Lung (tissue), 12 donors: ENCODE results near the gene LONP2. TPM values are rescaled to one million over a fixed set of nuclear protein-coding genes. Genes with fewer than 3 reads are reported as not detected.

Source experiments
- ATAC-seq: fragments of 200-7000 bp; cut with Tn5 transposase; one replicate; pipeline ENCODE4 v1.9.1; 2020; ENCODE audit warnings: moderate number of reproducible peaks; ENCODE audit not compliant: insufficient read depth, low FRiP score
- DNase-seq, 3 donors: peaks; one replicate each; pipeline ENCODE4 v3.0.0-alpha.2; 2013 to 2017
- H3K27ac ChIP-seq, 2 donors: one replicate each; pipeline ENCODE4 v1.5.1; 2013; ENCODE audit warnings: mild to moderate bottlenecking in 2 of 2, moderate library complexity in 2 of 2, control low read depth in 1 of 2, inconsistent platforms in 1 of 2, low read depth in 1 of 2, low read length in 1 of 2
- H3K27me3 ChIP-seq, 3 donors: one replicate each; pipeline ENCODE4 v1.5.1; 2013; ENCODE audit warnings: low read length in 2 of 3; ENCODE audit not compliant: control insufficient read depth in 3 of 3, insufficient read depth in 3 of 3
- H3K36me3 ChIP-seq, 4 donors: one replicate each; pipeline ENCODE4 v1.5.1; 2013; ENCODE audit warnings: low read length in 4 of 4, mild to moderate bottlenecking in 1 of 4, moderate library complexity in 1 of 4; ENCODE audit not compliant: control insufficient read depth in 4 of 4, insufficient read depth in 4 of 4
- H3K4me1 ChIP-seq, 5 donors: one replicate each; pipeline ENCODE4 v1.5.1; 2013; ENCODE audit warnings: low read length in 5 of 5, mild to moderate bottlenecking in 2 of 5, moderate library complexity in 1 of 5; ENCODE audit not compliant: control insufficient read depth in 5 of 5, insufficient read depth in 5 of 5
- H3K4me3 ChIP-seq: one replicate; pipeline ENCODE4 v1.5.1; 2013; ENCODE audit warnings: mild to moderate bottlenecking, control low read depth, moderate library complexity
- H3K9ac ChIP-seq, 2 donors: one replicate each; pipeline ENCODE4 v1.5.1; 2013; ENCODE audit warnings: low read length in 2 of 2, control low read depth in 1 of 2; ENCODE audit not compliant: insufficient read depth in 1 of 2
- H3K9me3 ChIP-seq, 4 donors: one replicate each; pipeline ENCODE4 v1.5.1; 2013; ENCODE audit warnings: low read length in 3 of 4, mild to moderate bottlenecking in 1 of 4, moderate library complexity in 1 of 4; ENCODE audit not compliant: control insufficient read depth in 4 of 4, insufficient read depth in 3 of 4
- CTCF ChIP-seq: IDR thresholded peaks from 2 replicates; pipeline ENCODE4 v1.5.1; 2012; ENCODE audit warnings: mild to moderate bottlenecking; ENCODE audit errors: control extremely low read depth, extremely low read depth
- whole genome bisulfite sequencing, 2 donors: extraction: QIAGEN DNeasy Blood & Tissue Kit; methylation state at CpG; one replicate each; pipeline ENCODE4 v1.1.7; 2013; 5-methylcytosine and 5-hydroxymethylcytosine counted together
- polyA plus RNA-seq, 2 donors: library from polyadenylated mRNA; stranded (reverse); fragments of 200-250 nt; gene quantifications; one replicate each; pipeline ENCODE4 v1.2.1, GENCODE V29; 2013
- total RNA-seq, 2 donors: library from RNA; depleted of rRNA in 1 of 2; stranded (reverse); fragments of >200 nt in 1 of 2; gene quantifications; one replicate each; pipeline ENCODE4 v1.2.1, GENCODE V29; 2014 to 2021
- donor health status: control.
- donor health status: control.
- donor health status: Bipolar disorder and iron deficiency.
- donor health status: healthy.
- donor health status: DM: yes; HTN: yes; CAD: no.

The LONP2 gene
- total and polyA plus RNA-seq, 4 donors, result 20.7 to 81.5 (median 46.1) TPM

DNA sequence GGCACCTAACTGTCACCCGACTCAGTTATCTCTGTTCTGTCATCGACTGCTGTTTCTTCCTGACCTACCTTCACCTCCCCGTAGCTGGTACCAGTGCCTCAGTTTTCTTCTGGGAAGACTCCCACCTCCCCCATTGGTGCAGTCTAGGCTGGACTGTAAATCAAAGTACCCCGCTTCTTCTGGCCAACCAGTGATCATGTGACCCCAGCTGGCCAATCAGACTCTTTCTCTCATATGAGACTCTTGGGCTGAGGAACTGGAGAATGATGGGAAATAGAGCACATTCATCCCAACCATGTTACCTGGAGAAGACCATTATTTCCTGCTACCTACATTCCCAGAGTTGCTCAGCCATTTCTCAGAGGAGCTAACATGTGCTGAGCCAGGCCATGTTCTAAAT is 20.6 kb upstream of the LONP2 start:
- no peak for TF ChIP-seq CTCF
- Histone ChIP-seq H3K27ac (no peak overlapping the region), H3K36me3 (no peaks in the 10 kb centered on the region), H3K9me3 (no peaks in the 10 kb centered on the region), H3K4me1 (no peaks in the 10 kb centered on the region), H3K4me3 (no peak overlapping the region), H3K9ac (no peak overlapping the region), H3K27me3 (no peaks in the 10 kb centered on the region)
- 91 to 100% methylated on average over 4 of the region's 4 CpGs for WGBS, 2 donors
- no peak for ATAC-seq
- DNase-seq, result no peak

DNA sequence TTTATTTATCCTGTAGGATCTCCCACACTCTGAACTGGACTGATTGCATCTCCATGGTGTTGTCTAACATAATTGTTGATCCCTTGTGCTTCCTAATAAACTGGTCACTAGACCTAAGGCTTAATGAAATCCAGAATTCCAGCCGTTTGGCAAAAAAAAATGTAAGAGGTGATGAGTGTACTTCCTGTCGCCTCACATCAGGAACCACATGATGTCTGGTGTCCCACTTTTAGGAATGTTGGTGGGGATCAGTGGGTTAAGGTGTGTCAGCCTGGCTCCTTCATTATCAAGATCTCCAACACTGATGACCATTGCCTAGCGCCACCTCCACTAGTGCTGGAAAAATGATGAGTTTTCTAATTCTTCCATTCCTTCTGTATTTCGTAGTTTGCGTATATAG is 18.6 kb upstream of the LONP2 start:
- no peak overlapping the region for H3K9ac ChIP-seq
- no peaks in the 10 kb centered on the region for H3K9me3 ChIP-seq
- TF ChIP-seq CTCF, result no peak
- ATAC-seq (no peak), DNase-seq (no peak)
- WGBS, 2 donors, result 83 to 90% methylated on average over 5 of the region's 5 CpGs
- H3K36me3 ChIP-seq, result no peaks in the 10 kb centered on the region
- H3K4me3 ChIP-seq, result no peak overlapping the region
- H3K4me1 ChIP-seq, result no peaks in the 10 kb centered on the region
- no peaks in the 10 kb centered on the region for H3K27me3 ChIP-seq
- H3K27ac ChIP-seq, result no peak overlapping the region

DNA sequence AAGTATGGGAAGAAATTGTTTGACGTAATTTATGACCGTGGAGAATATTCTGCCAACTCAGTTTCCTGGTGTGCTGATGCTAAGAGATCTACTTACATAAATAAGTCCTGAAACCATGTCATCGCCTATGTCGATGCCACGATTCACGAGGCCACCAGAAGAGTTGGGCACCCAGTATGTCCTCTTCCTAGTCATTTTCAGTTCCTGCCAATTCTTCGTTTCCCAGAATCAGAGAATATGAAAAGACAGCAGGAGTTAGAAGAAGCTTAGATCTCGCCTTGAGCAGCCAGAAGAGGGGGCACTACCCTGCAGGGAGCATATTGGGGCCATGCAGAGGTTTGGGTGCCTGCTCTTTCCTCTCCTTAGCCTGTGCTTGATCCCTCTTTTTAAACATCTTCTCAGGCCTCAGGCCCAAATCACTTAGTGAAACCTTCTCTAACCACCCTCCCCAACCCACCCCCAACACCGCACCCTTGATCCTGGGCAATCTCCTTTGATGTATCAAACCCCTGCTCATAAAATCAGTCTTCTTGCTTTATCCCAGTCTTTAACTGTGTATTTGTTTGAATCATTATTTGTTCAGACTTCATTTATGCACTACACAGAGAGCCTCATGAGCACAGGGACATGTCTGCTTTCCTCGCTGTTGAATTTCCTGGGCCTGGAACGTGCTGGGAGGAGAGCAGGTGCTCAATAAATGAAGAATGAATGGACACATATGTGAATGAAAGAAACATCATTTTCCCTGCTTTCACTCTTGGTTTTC is 12.2 kb upstream of the LONP2 start:
- H3K4me1 ChIP-seq, result peaks cover 0 to 5% (median 0%) of the 10 kb centered on the region in 5 donors
- no peak overlapping the region for H3K27ac ChIP-seq
- DNase-seq (peak; percentile 34 to 49 (median 34)), ATAC-seq (no peak)
- no peaks in the 10 kb centered on the region for H3K27me3 ChIP-seq
- TF ChIP-seq CTCF, result no peak
- H3K4me3 ChIP-seq, result no peak overlapping the region
- H3K9ac ChIP-seq, result no peak overlapping the region
- 42 to 53% methylated on average over 11 of the region's 11 CpGs for WGBS, 2 donors
- H3K36me3 ChIP-seq, result no peaks in the 10 kb centered on the region
- H3K9me3 ChIP-seq, result no peaks in the 10 kb centered on the region

- no peak overlapping the region for H3K9ac ChIP-seq
- no peaks in the 10 kb centered on the region for H3K27me3 ChIP-seq
- no peak for TF ChIP-seq CTCF
- H3K36me3 ChIP-seq, result no peaks in the 10 kb centered on the region
- H3K27ac ChIP-seq, result no peak overlapping the region
- 97 to 98% methylated on average over 2 of the region's 2 CpGs for WGBS, 2 donors
- no peaks in the 10 kb centered on the region for H3K9me3 ChIP-seq
- DNase-seq (no peak), ATAC-seq (no peak)
- peaks cover 0 to 8% (median 0%) of the 10 kb centered on the region in 5 donors for H3K4me1 ChIP-seq
- H3K4me3 ChIP-seq, result no peak overlapping the region
Observed at GRCh38 chr16:48232493-48233040, 11.5 kb upstream of the LONP2 start.
